Neural cell (in vitro differentiated cells): ENCODE results near the gene DIP2C. TPM values are rescaled to one million over a fixed set of nuclear protein-coding genes. Genes with fewer than 3 reads are reported as not detected.

Experiments
- H2AFZ ChIP-seq: fragments of 200-600, 300-800 bp; sonication (generic), shearing (Covaris generic); 2 replicates; pipeline ENCODE4 v1.6.0; 2014; ENCODE audit warnings: low read depth, mild to moderate bottlenecking, antibody characterized with exemption, low read length, moderate library complexity
- H3F3A ChIP-seq: fragments of 200-600 bp; shearing (Covaris generic); 2 replicates; pipeline ENCODE4 v1.6.1; 2016; ENCODE audit warnings: mild to moderate bottlenecking, moderate library complexity, mixed read lengths, antibody characterized with exemption, low read length; ENCODE audit not compliant: insufficient read depth, poor library complexity, severe bottlenecking
- H3K27ac ChIP-seq: fragments of 200-600, 300-800 bp; sonication (generic), shearing (Covaris generic); 2 replicates; pipeline ENCODE4 v1.5.1; 2014; ENCODE audit warnings: mild to moderate bottlenecking, low read length, moderate library complexity
- H3K27me3 ChIP-seq: fragments of 300-800, 200-600 bp; sonication (generic), shearing (Covaris generic); 2 replicates; pipeline ENCODE4 v1.6.0; 2014; ENCODE audit warnings: mild to moderate bottlenecking, low read depth, low read length, moderate library complexity; ENCODE audit not compliant: insufficient read depth
- H3K36me3 ChIP-seq: fragments of 300-800, 200-600 bp; sonication (generic), shearing (Covaris generic); 2 replicates; pipeline ENCODE4 v1.5.1; 2014; ENCODE audit warnings: mild to moderate bottlenecking, antibody characterized with exemption, low read length, moderate library complexity; ENCODE audit not compliant: insufficient read depth
- H3K4me2 ChIP-seq: fragments of 300-800, 200-600 bp; sonication (generic), shearing (Covaris generic); 2 replicates; pipeline ENCODE4 v1.6.0; 2014; ENCODE audit warnings: mild to moderate bottlenecking, low read length
- H3K4me3 ChIP-seq: fragments of 300-800, 200-600 bp; sonication (generic), shearing (Covaris generic); 2 replicates; pipeline ENCODE4 v1.5.1; 2014; ENCODE audit warnings: mild to moderate bottlenecking, low read length, moderate library complexity
- H3K79me2 ChIP-seq: fragments of 200-600 bp; shearing (Covaris generic); replicated peaks from 2 replicates; pipeline ENCODE4 v1.6.0; 2014; ENCODE audit warnings: mild to moderate bottlenecking, low read length, moderate library complexity; ENCODE audit not compliant: insufficient read depth
- H3K9ac ChIP-seq: fragments of 300-800, 200-600 bp; sonication (generic), shearing (Covaris generic); 2 replicates; pipeline ENCODE4 v1.6.1; 2016; ENCODE audit warnings: mild to moderate bottlenecking, low read length, mixed read lengths
- H3K9me2 ChIP-seq: fragments of 200-600 bp; shearing (Covaris generic); 2 replicates; pipeline ENCODE4 v1.6.1; 2016; ENCODE audit warnings: mild to moderate bottlenecking, low read length, mixed read lengths; ENCODE audit not compliant: insufficient read depth
- H3K9me3 ChIP-seq: fragments of 200-600, 300-800 bp; sonication (generic), shearing (Covaris generic); 2 replicates; pipeline ENCODE4 v1.6.1; 2016; ENCODE audit warnings: mild to moderate bottlenecking, mixed run types, low read length, moderate library complexity, mixed read lengths
- H4K20me1 ChIP-seq: fragments of 200-600 bp; shearing (Covaris generic); 2 replicates; pipeline ENCODE4 v1.6.1; 2016; ENCODE audit warnings: mild to moderate bottlenecking, mixed run types; ENCODE audit not compliant: insufficient read depth
- CTCF ChIP-seq: fragments of 450-650 bp; IDR thresholded peaks from 2 replicates; pipeline ENCODE4 v1.5.1; 2014; ENCODE audit warnings: antibody characterized with exemption, mild to moderate bottlenecking, moderate library complexity; ENCODE audit not compliant: poor library complexity, severe bottlenecking
- EP300 ChIP-seq: fragments of 450-650 bp; conservative IDR thresholded peaks from 2 replicates; pipeline ENCODE4 v1.6.1; 2014; ENCODE audit warnings: antibody characterized with exemption, mild to moderate bottlenecking, moderate library complexity; ENCODE audit not compliant: poor library complexity, severe bottlenecking
- EZH2 ChIP-seq: fragments of 200-600, 300-800 bp; shearing (Covaris generic), sonication (generic); IDR thresholded peaks from 2 replicates; pipeline ENCODE4 v1.6.1; 2014; ENCODE audit warnings: antibody characterized with exemption, low read length, borderline replicate concordance, mild to moderate bottlenecking; ENCODE audit not compliant: insufficient read depth, poor library complexity, severe bottlenecking
- MXI1 ChIP-seq: fragments of 450-650 bp; conservative IDR thresholded peaks from 2 replicates; pipeline ENCODE4 v1.6.1; 2014; ENCODE audit warnings: antibody characterized with exemption, mild to moderate bottlenecking; ENCODE audit not compliant: poor library complexity, severe bottlenecking
- POLR2AphosphoS5 ChIP-seq: IDR thresholded peaks from 2 replicates; pipeline ENCODE4 v1.6.1; 2012
- RAD21 ChIP-seq: fragments of 450-650 bp; conservative IDR thresholded peaks from 2 replicates; pipeline ENCODE4 v1.6.1; 2014; ENCODE audit warnings: antibody characterized with exemption, mild to moderate bottlenecking, moderate library complexity
- REST ChIP-seq: IDR thresholded peaks from 2 replicates; pipeline ENCODE4 v1.6.1; 2012; ENCODE audit warnings: borderline replicate concordance
- SMC3 ChIP-seq: fragments of 450-650 bp; conservative IDR thresholded peaks from 2 replicates; pipeline ENCODE4 v1.6.1; 2014; ENCODE audit warnings: antibody characterized with exemption, mild to moderate bottlenecking, moderate library complexity; ENCODE audit not compliant: poor library complexity
- TAF1 ChIP-seq: IDR thresholded peaks from 2 replicates; pipeline ENCODE4 v1.6.1; 2012; ENCODE audit warnings: low read depth
- polyA plus RNA-seq: library from polyadenylated mRNA; depleted of rRNA; stranded (reverse); fragments of >200 nt; gene quantifications from 2 replicates; pipeline ENCODE4 v1.2.3, GENCODE V29; 2014

The DIP2C gene
- polyA plus RNA-seq, 1 donor from 2014 or later = 24.1 TPM

- Histone ChIP-seq H3K79me2 (no peaks in the 10 kb centered on the region), H3K9me2 (no peaks in the 10 kb centered on the region), H3K4me2 (no peak overlapping the region), H4K20me1 (no peaks in the 10 kb centered on the region), H3K27ac (no peak overlapping the region), H3K9me3 (no peaks in the 10 kb centered on the region), H3K27me3 (no peaks in the 10 kb centered on the region), H2AFZ (no peak overlapping the region), H3K36me3 (peaks cover 3% of the 10 kb centered on the region), H3K9ac (no peak overlapping the region), H3F3A (no peaks in the 10 kb centered on the region), H3K4me3 (no peak overlapping the region)
- no peak for TF ChIP-seq CTCF
- TF ChIP-seq REST = no peak
- TF ChIP-seq TAF1 = no peak
- no peak for TF ChIP-seq POLR2AphosphoS5
- TF ChIP-seq RAD21 = no peak
- TF ChIP-seq SMC3 = no peak
- TF ChIP-seq MXI1 = no peak
- TF ChIP-seq EP300 = no peak
- no peak for TF ChIP-seq EZH2
Measured at GRCh38 chr10:387593-387891, 301.9 kb downstream of the DIP2C start.

- TF ChIP-seq REST (no peak), SMC3 (no peak), RAD21 (no peak), POLR2AphosphoS5 (no peak), MXI1 (no peak), EZH2 (no peak), TAF1 (no peak), EP300 (no peak), CTCF (no peak)
- Histone ChIP-seq H2AFZ (no peak overlapping the region), H4K20me1 (no peaks in the 10 kb centered on the region), H3K27me3 (no peaks in the 10 kb centered on the region), H3K9me2 (no peaks in the 10 kb centered on the region), H3K79me2 (no peaks in the 10 kb centered on the region), H3K9me3 (no peaks in the 10 kb centered on the region), H3K36me3 (peaks cover 8% of the 10 kb centered on the region), H3K4me2 (no peak overlapping the region), H3K4me3 (no peak overlapping the region), H3K27ac (no peak overlapping the region), H3K9ac (no peak overlapping the region), H3F3A (no peaks in the 10 kb centered on the region)
Measured at GRCh38 chr10:386771-387592, 302.5 kb downstream of the DIP2C start.
